Measurements from ENCODE around the gene CLRN1.

CLRN1 gene

GRCh38 chr3:150975086-150975991 is 2.8 kb upstream of the CLRN1 start:
- no peak for DNase-seq

GRCh38 chr3:150970665-150971324 is 1.7 kb downstream of the CLRN1 start:
- DNase-seq: no peak

DNA sequence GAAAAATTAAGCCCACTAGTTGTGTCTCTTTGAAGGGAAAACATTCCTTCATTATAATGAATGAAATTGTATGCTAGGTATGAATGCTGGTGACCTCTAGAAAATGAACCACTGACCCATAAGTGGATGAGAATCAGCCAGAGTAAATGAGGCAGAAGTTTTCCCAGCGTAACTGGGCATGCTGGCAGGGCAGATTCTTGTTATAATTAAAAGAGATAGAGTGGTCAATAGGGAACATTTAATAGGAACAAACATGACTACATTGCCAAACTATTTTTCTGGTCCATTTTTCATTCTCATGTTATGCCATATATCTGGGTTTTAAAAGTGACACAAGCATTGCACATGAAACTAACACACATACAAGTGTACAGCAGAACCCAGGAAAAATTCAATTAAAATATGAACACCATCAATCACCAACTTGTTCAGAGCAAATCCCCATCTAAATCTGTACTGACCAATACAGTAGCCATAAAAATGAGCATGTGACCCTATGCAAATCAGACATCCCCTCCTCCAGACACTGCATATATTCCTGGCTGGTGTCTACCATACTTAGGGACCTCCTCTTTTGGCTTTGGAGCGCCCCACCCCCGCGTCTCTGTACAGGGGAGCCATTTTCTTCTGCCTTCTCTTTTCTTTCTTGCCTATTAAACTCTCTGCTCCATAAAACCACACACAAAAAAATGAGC is 4.0 kb downstream of the CLRN1 start:
- no peak for DNase-seq

DNA sequence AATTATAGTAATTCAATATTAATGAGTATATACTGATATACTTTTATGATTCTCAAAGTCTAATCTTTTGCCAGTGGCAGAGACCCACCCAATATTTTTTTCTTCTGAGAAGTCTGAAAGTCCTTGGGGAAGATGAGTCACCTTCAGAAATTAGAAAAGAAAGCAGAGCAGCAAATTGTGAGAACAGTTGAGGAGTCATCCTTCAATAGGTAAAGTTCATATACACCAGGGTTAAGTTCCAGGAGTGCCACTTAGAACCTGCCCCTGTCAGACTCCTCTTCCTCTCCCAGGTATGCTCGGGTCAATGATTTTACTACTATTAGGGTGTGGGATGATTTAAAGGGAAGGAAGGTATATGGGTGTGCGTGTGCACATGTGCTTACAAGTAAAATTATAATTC is 7.1 kb downstream of the CLRN1 start:
- no peak for DNase-seq

GRCh38 chr3:150961949-150962348 is 10.6 kb downstream of the CLRN1 start:
- DNase-seq: no peak

- DNase-seq: no peak
Measured at GRCh38 chr3:150960708-150961684, 11.5 kb downstream of the CLRN1 start.

DNA sequence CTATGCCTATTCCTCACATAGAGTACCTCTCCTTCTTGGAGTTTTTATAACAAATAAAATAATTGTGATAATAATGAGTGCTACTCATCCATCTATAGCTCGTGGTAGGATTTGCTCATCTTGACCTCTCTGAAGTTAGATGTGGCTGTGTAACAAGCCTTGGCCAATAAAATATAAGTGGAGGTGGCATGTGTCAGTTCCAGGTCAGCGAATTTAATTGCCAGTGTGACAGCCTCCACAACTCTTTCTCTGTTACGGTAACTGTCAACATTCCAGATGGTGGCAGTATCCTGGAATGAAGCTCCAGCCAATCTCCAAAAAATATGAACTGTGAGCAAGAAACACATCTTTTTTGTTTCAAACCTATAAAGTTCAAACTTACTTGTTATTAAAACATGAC is 13.8 kb downstream of the CLRN1 start:
- DNase-seq: no peak

- DNase-seq: no peak
Measured at GRCh38 chr3:150956376-150956775, 16.2 kb downstream of the CLRN1 start.

GRCh38 chr3:150951923-150952322 is 20.6 kb downstream of the CLRN1 start:
- no peak for DNase-seq

GRCh38 chr3:150945226-150946032 is 27.1 kb downstream of the CLRN1 start:
- no peak for DNase-seq

- DNase-seq: no peak
Measured at GRCh38 chr3:150942221-150942620, 30.3 kb downstream of the CLRN1 start.

DNA sequence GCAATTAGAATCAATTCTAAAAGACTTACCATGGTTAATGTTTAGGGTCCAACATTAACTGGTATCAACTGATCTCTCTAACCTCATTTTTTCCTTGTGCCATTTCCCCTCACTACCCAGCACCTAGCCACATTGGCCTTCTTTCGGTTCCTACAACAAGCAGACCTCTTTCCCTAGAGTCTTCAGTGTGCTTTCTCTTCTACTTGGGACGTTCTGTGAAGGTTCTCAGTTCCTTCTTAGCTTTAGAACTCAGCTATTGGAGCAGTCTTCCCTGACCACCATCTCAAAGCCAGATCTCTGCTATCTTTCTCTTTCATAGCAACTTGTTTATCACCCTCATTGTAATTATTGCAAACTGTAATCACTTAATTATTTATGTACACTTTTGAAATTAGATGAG is 35.8 kb downstream of the CLRN1 start:
- no peak for DNase-seq

- no peak for DNase-seq
Measured at GRCh38 chr3:150933473-150933995, 39.0 kb downstream of the CLRN1 start.

DNA sequence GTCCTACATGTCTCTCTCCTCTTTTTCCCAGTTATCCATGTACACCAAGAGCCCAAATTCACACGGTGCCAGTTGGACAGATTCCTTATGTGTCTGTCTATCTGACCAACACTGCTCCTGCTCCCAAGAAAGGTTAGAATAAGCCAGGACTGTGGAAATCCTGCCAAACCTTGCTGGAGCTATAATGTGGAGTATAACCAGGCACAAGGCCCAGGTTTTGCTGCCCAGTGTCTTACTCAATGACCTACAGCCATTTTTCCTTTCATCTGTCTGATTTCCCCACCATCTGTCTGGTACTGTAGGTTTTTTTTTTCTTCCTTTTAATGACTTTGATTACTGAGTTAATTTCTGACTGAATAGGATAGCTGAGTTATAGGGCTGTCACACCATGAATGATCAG is 40.8 kb downstream of the CLRN1 start:
- no peak for DNase-seq

DNA sequence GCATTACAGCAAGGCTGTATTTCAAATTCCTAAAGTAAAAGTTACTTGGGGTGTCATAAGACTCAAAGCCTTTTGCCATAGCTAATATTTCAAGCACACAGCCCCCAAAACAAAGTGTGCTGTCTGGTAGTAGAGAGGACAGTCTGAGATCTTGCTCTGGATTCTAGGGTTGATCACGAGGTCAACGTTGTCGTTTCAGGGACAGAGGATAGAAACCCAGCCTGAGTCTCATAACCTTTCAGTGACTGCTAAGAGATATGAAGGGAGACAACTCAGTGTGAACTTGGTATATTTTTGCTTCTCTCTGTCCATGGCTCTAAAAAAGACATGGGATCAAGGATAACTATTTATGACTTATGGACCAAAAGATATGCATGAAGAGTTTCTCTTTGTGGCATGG is 41.7 kb downstream of the CLRN1 start:
- DNase-seq: no peak

DNA sequence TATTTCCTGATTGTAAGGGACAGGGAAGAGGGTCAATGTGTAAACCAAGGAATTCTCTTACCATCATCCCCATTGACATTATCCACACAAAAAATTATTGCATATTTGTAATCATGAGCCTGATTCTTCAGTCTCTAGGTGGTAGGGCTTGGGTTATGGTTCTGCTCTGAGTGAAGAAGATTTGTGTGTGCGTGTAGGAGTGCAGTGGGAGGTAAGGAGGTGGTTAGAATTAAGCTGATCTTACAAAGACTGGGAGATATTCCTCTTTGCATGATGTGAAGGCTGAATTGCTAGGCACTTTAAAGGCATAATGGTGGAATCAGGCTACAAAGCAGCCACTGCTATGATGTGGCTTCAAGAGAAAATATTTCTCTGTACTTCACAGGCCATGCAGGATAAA is 44.3 kb downstream of the CLRN1 start:
- DNase-seq: no peak

- DNase-seq: no peak
Measured at GRCh38 chr3:150926328-150926727, 46.2 kb downstream of the CLRN1 start.

DNA sequence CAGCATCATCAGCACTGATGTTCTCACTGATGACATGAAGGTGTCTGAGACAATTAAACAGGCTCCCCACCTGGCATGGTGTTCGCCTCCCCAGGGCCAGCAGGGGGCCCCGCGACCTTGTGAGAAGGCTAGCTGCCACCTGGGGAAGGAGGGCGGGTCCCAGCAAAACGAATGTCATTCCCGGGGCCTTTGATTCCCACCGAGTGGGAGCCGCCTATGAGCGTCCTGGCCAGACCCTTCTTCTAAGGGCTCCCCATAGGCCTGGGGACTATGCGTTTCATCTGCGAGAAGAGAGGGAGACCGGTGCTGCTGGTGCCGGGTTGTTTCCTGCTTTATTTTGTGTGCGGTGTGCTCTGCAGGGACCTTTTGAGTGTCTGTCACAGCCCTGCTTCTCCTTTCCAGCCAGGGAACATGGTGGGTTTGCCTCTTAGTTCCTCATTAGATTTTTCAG is 46.8 kb downstream of the CLRN1 start:
- peak; percentile 55 for DNase-seq

DNA sequence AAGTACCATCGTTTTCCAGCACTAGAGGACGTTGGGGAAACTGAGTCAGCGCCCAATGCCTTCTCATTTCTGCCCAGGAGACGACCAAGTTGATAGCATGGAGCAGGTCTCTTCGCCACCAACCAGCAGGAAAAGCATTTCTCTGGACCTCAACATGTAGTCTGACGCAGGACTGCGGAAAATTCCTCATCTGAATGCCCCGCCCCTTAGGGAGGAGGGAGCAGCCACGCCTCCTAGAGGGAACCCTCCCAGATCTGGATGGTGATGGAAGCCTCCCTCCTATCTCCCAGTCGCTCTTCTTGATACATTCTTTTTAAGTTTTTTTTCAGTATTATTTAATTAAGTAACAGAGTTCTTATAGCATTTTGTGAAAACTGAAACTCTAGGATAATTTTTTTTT is 49.9 kb downstream of the CLRN1 start:
- no peak for DNase-seq

DNA sequence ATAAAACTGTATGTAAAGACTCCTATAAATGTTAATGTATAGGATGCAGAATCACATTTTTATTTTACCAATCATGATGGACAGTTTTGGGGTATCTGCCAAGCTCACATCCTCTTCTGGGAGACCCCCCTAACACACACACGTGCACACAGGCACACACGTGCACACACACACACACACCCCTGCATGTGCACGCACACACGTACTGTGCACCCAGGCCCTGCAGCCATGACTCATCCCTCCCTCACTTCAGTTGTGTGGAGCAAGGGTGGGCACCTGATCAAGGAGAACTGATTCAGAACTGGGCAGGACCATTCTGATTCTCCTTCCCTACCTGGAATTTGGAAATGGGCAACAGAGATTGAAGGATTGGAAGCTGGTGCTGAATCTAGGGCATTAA is 51.3 kb downstream of the CLRN1 start:
- DNase-seq: no peak

DNA sequence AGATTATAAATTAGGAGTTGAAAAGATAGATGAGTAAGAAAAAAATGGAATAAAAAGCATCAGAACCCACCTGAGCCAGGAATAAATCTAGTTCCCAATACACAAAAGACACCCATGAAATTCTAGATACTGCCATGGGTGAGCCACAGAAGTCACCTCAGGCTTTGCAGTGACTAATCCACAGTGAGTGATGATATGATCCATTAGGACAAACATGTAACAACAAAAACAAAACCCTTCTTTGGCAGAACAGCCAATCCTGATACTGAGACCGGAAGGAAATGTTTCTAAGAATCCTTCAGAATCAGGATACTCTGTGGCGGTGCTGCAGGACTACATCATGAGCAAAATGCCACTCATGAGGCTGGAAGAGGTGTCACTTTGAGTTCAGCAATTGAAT is 52.3 kb downstream of the CLRN1 start:
- no peak for DNase-seq
